ENCODE measurements around the gene XXYLT1.

DNA sequence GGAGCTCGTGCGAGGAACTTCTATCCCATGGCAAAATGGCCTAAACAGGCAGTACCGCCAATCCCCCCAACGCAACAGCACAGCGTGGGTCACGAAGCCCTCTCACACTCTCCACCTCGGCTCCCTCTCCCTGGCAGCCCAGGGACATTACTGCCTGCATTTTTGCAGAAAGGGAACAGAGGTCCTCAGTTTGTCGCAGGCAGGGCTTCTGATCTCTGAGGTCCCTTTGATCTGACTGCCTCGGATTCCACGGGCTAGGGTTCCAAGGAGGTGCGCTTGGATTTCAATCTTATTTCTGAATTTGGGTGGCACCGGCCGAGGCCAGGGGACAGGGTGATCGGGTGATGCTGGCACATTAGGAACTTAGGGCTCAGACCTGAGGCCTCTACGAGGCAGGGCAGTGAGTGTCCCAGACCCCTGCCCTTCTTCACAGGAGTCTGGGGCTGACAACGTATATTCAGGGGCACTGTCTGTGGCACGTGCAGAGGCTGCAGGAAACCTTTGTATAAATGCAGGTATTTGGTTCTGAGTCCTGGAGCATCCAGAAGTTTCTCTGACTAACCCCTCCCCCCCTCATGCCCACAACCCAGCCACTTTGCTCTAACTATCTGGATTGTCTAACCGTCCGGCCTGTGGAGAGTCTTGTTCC lies 197.9 kb downstream of the XXYLT1 start:
- TF ChIP-seq, protein P1, sequence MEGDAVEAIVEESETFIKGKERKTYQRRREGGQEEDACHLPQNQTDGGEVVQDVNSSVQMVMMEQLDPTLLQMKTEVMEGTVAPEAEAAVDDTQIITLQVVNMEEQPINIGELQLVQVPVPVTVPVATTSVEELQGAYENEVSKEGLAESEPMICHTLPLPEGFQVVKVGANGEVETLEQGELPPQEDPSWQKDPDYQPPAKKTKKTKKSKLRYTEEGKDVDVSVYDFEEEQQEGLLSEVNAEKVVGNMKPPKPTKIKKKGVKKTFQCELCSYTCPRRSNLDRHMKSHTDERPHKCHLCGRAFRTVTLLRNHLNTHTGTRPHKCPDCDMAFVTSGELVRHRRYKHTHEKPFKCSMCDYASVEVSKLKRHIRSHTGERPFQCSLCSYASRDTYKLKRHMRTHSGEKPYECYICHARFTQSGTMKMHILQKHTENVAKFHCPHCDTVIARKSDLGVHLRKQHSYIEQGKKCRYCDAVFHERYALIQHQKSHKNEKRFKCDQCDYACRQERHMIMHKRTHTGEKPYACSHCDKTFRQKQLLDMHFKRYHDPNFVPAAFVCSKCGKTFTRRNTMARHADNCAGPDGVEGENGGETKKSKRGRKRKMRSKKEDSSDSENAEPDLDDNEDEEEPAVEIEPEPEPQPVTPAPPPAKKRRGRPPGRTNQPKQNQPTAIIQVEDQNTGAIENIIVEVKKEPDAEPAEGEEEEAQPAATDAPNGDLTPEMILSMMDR (conservative IDR thresholded peaks at IDR 0.05; ENCODE audit: low read depth, low read length) = no peak
- no peak for TF ChIP-seq EZH2 (IDR thresholded peaks at IDR 0.05; ENCODE audit: borderline replicate concordance, low read depth, low read length, poor library complexity, severe bottlenecking)
